Middle frontal gyrus (tissue), 1 donor: ENCODE results near the gene FDPS.
"Not testable (repeated sequence)": the region's sequence is repeated elsewhere in the genome, so short reads cannot be mapped to it uniquely, and the experiment has no call there.

ENCODE experiments used
- DNase-seq: peaks from one replicate; pipeline ENCODE4 v3.0.0-alpha.2; 2015; ENCODE audit warnings: low spot score; ENCODE audit errors: extremely low spot score

FDPS gene

GRCh38 chr1:155319536-155319935, 10.9 kb downstream of the FDPS start:
- no peak for DNase-seq

GRCh38 chr1:155320252-155320651, 11.6 kb downstream of the FDPS start:
- no peak for DNase-seq

- peak; percentile 79 for DNase-seq
Measured at GRCh38 chr1:155320661-155321617, 12.3 kb downstream of the FDPS start, which contains the start of gene RUSC1. Gene RUSC1 (plus strand): TSS chr1:155320894. CDS start chr1:155321774, 880 bp downstream.

- DNase-seq, result no peak
Measured at GRCh38 chr1:155321639-155322503, 13.2 kb downstream of the FDPS start.

- DNase-seq, result no peak
Measured at GRCh38 chr1:155322571-155322952, 13.9 kb downstream of the FDPS start.

GRCh38 chr1:155322953-155323728, 14.5 kb downstream of the FDPS start:
- peak; percentile 80 for DNase-seq

- DNase-seq, result peak; percentile 47
Measured at GRCh38 chr1:155323729-155324036, 15.0 kb downstream of the FDPS start.

- DNase-seq, result peak; percentile 80
Measured at GRCh38 chr1:155324037-155324716, 15.5 kb downstream of the FDPS start.

GRCh38 chr1:155324717-155325602, 16.3 kb downstream of the FDPS start:
- no peak for DNase-seq

GRCh38 chr1:155325603-155325893, 16.9 kb downstream of the FDPS start:
- no peak for DNase-seq

GRCh38 chr1:155326020-155326526, 17.4 kb downstream of the FDPS start:
- no peak for DNase-seq

- no peak for DNase-seq
Measured at GRCh38 chr1:155326631-155327037, 18.0 kb downstream of the FDPS start.

- DNase-seq, result no peak
Measured at GRCh38 chr1:155327981-155328380, 19.3 kb downstream of the FDPS start.

GRCh38 chr1:155328856-155329255, 20.2 kb downstream of the FDPS start:
- DNase-seq, result not testable (repeated sequence)

- no peak for DNase-seq
Measured at GRCh38 chr1:155329980-155330598, 21.4 kb downstream of the FDPS start.

GRCh38 chr1:155334962-155335361, 26.3 kb downstream of the FDPS start:
- no peak for DNase-seq

GRCh38 chr1:155339515-155340097, 30.9 kb downstream of the FDPS start:
- DNase-seq, result no peak

GRCh38 chr1:155342842-155343241, 34.2 kb downstream of the FDPS start:
- DNase-seq, result no peak

GRCh38 chr1:155352631-155353030, 44.0 kb downstream of the FDPS start:
- no peak for DNase-seq
